Astrocyte of the spinal cord (primary cell): ENCODE results near the gene DRC7.
"Not testable (repeated sequence)": the region's sequence is repeated elsewhere in the genome, so short reads cannot be mapped to it uniquely, and the experiment has no call there.

ENCODE experiments used
- DNase-seq: peaks from one replicate; pipeline ENCODE4 v3.0.0; 2011; ENCODE audit warnings: low read depth, low spot score
- H3K4me3 ChIP-seq: 2 replicates; pipeline ENCODE4 v1.5.1; 2011; ENCODE audit warnings: low read depth, mild to moderate bottlenecking, low read length, moderate library complexity
- in situ Hi-C: cut with HindIII; loops from 2 replicates; pipeline ENCODE4 v1.10.0; 2017; ENCODE audit warnings: low sequenced_read_pairs
- TF ChIP-seq, protein P1 (sequence below): IDR thresholded peaks from 2 replicates; pipeline ENCODE4 v1.5.1; 2012; ENCODE audit warnings: low read depth, mild to moderate bottlenecking, low read length, inconsistent platforms

DRC7 gene

DNA sequence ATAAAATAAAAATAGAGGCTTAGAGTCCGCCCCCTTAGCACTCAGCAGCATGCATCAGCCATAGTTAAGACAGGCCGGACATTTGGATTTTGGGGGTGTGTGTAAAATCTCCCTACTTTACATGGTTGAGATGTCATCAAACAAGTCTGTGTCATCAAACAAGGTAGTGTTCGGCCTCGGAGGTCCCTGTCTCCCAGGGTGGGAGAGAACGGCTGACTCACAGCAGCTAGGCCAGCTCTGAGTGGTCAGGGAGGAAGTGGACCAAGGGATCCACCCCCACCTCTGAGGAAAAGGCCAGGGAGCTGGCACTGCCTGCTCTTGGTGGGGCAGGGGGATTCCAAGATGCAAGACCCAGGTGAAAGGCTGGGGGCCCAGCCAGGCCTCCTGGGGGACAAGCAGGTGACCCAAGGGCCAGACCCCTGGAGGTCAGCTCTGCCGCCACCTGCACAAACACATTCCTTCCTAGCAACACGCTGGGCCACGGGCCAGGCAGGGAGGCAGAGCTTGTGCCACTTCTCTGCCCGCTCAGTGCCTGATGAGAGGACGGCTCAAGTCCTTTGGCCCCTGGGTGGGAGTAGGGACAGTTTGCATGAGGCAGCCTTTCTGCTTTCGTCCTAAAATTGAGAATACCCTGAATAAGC is 79.2 kb downstream of the DRC7 start:
- DNase-seq, result peak; percentile 50
- TF ChIP-seq, protein P1, sequence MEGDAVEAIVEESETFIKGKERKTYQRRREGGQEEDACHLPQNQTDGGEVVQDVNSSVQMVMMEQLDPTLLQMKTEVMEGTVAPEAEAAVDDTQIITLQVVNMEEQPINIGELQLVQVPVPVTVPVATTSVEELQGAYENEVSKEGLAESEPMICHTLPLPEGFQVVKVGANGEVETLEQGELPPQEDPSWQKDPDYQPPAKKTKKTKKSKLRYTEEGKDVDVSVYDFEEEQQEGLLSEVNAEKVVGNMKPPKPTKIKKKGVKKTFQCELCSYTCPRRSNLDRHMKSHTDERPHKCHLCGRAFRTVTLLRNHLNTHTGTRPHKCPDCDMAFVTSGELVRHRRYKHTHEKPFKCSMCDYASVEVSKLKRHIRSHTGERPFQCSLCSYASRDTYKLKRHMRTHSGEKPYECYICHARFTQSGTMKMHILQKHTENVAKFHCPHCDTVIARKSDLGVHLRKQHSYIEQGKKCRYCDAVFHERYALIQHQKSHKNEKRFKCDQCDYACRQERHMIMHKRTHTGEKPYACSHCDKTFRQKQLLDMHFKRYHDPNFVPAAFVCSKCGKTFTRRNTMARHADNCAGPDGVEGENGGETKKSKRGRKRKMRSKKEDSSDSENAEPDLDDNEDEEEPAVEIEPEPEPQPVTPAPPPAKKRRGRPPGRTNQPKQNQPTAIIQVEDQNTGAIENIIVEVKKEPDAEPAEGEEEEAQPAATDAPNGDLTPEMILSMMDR, result no peak
- in situ Hi-C loops, result no loop called here
- H3K4me3 ChIP-seq, result no peak overlapping the region

DNA sequence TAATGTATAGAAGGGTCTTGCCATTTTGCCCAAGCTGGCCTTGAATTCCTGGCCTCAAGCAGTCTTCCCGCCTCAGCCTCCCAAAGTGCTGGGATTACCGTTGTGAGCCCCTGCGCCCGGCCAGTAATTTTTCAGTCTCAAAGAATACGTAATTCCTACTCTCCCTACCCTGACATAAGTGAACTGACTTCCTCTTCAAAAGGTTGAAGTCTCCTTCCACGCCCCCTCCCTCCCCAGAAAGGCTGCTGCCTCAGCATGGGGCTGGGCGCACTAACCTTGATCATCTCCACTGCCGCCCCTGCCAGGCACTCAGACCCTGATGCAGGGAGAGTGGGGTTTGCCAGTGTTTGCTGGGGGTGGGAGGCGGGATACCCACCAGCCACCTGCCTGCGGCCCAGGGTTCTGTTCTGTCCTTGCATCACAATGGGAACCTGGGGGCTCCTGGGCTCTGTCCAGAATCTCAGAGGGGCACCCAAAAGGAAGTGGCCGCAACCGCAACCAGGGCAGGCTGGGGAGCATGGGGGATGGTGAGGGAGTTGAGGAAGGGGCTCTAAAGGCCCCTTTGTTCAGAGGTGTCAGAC is 80.2 kb downstream of the DRC7 start:
- TF ChIP-seq, protein P1, result no peak
- no peak for DNase-seq
- in situ Hi-C loops, result no loop called here

DNA sequence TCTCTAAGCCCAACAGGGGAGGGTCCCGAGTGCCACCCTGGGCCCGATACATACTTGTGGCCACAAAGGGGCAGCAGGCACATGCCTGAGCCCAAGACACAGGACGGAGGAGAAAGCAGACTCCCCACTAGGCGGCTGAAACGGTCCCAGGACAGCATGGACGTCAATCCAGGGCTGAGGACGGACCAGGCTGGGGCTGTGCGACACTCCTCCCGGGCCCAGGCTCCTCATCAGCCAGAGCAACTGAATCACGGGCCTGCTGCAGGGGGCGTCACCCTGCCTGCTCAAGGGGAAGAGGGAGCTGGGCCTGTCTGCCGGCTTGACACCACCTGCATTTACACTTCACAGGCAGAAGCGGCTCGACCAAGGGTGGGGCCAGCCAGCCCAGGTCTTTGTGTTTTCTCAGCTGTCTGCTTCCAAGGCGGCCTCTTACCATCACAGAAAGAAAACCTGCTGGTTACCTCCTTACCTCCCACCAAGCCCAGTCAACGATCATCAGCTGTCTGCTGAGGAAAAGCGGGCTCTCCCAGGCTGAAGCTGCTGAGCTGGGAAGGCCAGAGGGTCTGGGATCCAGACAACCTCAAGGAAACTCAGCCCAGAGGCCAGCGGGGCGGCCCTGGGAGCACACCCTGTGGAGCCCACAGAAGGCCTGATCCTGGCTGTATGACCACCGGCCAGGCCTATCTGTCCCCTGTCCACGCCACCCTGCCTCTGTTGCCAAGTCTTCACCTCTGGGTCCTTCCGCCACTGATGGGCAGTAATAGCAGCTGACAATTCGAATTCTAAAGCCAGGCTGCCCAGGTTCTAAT is 81.3 kb downstream of the DRC7 start:
- in situ Hi-C loops, result no loop called here
- no peak overlapping the region for H3K4me3 ChIP-seq
- peak; percentile 27 for DNase-seq
- TF ChIP-seq, protein P1, result peak; percentile 45

More for the DNA sequence above, 80.2 kb downstream of the DRC7 start:
- H3K4me3 ChIP-seq, result no peak overlapping the region

DNA sequence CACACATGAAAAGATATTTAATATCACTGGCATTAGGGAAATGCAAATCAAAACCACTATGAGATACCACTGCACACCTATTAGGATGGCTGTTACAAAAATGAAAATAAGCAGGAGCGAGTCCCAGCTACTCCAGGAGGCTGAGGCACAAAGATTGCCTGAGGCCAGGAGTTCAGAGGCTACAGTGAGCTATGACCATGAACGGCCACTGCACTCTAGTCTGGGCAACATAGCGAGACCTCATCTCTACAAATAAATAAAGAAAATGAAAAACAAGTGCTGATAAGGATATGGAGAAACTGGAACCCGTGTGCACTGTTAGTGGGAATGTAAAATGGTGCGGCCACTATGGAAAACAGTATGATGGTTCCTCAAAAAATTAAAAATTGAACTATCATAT is 84.1 kb downstream of the DRC7 start:
- in situ Hi-C loops, result no loop called here
- TF ChIP-seq, protein P1, result no peak
- no peak overlapping the region for H3K4me3 ChIP-seq
- DNase-seq, result no peak

DNA sequence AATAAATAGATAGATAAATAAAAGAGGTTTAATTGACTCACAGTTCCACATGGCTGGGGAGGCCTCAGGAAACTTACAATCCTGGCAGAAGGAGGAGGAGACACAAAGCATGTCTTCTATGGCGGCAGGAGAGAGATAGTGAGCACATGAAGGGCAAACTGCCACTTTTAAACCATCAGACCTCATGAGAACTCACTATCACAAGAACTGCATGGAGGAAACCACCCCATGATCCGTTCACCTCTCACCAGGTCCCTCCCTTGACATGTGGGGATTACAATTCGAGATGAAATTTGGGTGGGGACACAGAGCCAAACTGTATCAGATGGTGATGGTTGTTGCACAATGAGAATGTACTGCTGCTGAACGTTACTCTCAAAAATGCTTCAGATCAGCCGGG is 85.2 kb downstream of the DRC7 start:
- H3K4me3 ChIP-seq, in situ Hi-C loops, DNase-seq: not testable (repeated sequence)

DNA sequence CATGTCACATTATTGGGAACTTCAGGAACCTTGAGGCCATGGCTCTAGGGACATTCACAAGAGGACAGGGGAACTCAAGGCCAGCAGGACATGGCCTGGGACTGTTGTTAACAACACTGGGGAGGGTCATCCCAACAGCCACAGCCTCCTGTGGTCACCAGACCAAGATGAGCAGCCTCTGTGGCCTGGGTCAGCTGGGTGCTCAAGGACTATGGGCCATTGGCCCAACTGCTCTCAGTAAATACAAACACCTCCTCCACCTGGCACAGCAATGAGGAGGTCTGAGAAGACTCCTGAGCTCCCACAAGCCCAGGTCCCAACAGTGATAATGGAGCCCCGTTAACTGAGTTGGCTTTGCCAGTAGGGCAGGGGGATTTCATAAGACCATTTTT is 86.7 kb downstream of the DRC7 start:
- no peak for DNase-seq
- no peak overlapping the region for H3K4me3 ChIP-seq
- TF ChIP-seq, protein P1, result no peak
- in situ Hi-C loops, result no loop called here
